Heart left ventricle (tissue), 13 donors: ENCODE measurements around the gene STT3B.

Source experiments
- POLR2A ChIP-seq, 2 donors: fragments of 450-650 bp; IDR thresholded peaks; one replicate each; pipeline ENCODE4 v1.6.1; 2017; ENCODE audit warnings: antibody characterized with exemption in 2 of 2, mild to moderate bottlenecking in 2 of 2, moderate library complexity in 2 of 2
- TF ChIP-seq, protein P1 (sequence below), 12 donors: fragments of 200-600 bp; sonication (generic) in 4 of 12; IDR thresholded peaks; one replicate each; pipeline versions ENCODE4 v1.5.0 to v1.8.0; 2018 to 2022; ENCODE audit warnings: antibody characterized with exemption in 12 of 12, mild to moderate bottlenecking in 5 of 12
- donor health status: ischemic (EF 13 %, LVEDD 7.1; RV severe dilation, severe dysfunction).
- donor health status: DM: no; HTN: yes; CAD: no.
- donor health status: DM: no; HTN: no; CAD: no.
- donor health status: ischemic (EF 25% LVEDD 6.9; RV normal size, moderate dysfunction).
- donor health status: ischemic (EF 25% LVEDD 5.7; RV mildly dilated, moderate dysfunction).
- donor health status: ischemic (EF 35%, LVEDD 5.7; RV mildly dilated, moderate dysfunction).
- donor health status: nonischemic (EF 11% LVEDD 7.7; RV severe dilation, severe dysfunction).
- donor health status: DM: yes; HTN: yes; CAD: no.
- donor health status: PGD.
- donor health status: ischemic (EF 29% LVEDD 5.4; RV normal size, mild dysfunction).
- donor health status: nonischemic (EF 23%, LVEDD 6.1; RV moderate dilation, normal function).

GRCh38 chr3:31495971-31496665 is 36.6 kb upstream of the STT3B start:
- TF ChIP-seq, protein P1, sequence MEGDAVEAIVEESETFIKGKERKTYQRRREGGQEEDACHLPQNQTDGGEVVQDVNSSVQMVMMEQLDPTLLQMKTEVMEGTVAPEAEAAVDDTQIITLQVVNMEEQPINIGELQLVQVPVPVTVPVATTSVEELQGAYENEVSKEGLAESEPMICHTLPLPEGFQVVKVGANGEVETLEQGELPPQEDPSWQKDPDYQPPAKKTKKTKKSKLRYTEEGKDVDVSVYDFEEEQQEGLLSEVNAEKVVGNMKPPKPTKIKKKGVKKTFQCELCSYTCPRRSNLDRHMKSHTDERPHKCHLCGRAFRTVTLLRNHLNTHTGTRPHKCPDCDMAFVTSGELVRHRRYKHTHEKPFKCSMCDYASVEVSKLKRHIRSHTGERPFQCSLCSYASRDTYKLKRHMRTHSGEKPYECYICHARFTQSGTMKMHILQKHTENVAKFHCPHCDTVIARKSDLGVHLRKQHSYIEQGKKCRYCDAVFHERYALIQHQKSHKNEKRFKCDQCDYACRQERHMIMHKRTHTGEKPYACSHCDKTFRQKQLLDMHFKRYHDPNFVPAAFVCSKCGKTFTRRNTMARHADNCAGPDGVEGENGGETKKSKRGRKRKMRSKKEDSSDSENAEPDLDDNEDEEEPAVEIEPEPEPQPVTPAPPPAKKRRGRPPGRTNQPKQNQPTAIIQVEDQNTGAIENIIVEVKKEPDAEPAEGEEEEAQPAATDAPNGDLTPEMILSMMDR (IDR thresholded peaks at IDR 0.05), result no peak
- no peak for TF ChIP-seq POLR2A (IDR thresholded peaks at IDR 0.05)
